ENCODE results near the gene AP2A2. TPM values are rescaled to one million over a fixed set of nuclear protein-coding genes. Genes with fewer than 3 reads are reported as not detected.
A peak's percentile ranks its signal among the peaks of the same experiment; 100 is the strongest.

AP2A2 gene
- total RNA-seq, 2 donors from 2014 or later: 51.6 to 75.1 TPM

GRCh38 chr11:1039481-1040427 lies 114.1 kb downstream of the AP2A2 start:
- ATAC-seq: no peak
- no peaks in the 10 kb centered on the region for H3K36me3 Mint-ChIP-seq
- H3K4me1 Mint-ChIP-seq (ENCODE audit: low read depth in 2 of 2): no peaks in the 10 kb centered on the region
- DNase-seq (ENCODE audit: low spot score): no peak
- no peak overlapping the region for H3K27ac Mint-ChIP-seq
- H3K9me3 Mint-ChIP-seq: no peaks in the 10 kb centered on the region
- H3K27me3 Mint-ChIP-seq: peaks cover 0 to 2% of the 10 kb centered on the region in 2 donors
- H3K4me3 Mint-ChIP-seq: no peak overlapping the region

GRCh38 chr11:1040428-1041148 lies 114.9 kb downstream of the AP2A2 start:
- ATAC-seq (no peak), DNase-seq (ENCODE audit: low spot score) (no peak)
- H3K4me3 Mint-ChIP-seq: no peak overlapping the region
- peaks cover 0 to 5% of the 10 kb centered on the region in 2 donors for H3K27me3 Mint-ChIP-seq
- H3K9me3 Mint-ChIP-seq: no peaks in the 10 kb centered on the region
- H3K27ac Mint-ChIP-seq: no peak overlapping the region
- H3K4me1 Mint-ChIP-seq (ENCODE audit: low read depth in 2 of 2): no peaks in the 10 kb centered on the region
- no peaks in the 10 kb centered on the region for H3K36me3 Mint-ChIP-seq

- Mint-ChIP-seq H3K4me3 (no peak overlapping the region), H3K4me1 (ENCODE audit: low read depth in 2 of 2) (peaks cover 0 to under 1% of the 10 kb centered on the region in 2 donors), H3K9me3 (no peaks in the 10 kb centered on the region), H3K36me3 (no peaks in the 10 kb centered on the region), H3K27me3 (peaks cover 0 to 5% of the 10 kb centered on the region in 2 donors), H3K27ac (no peak overlapping the region)
- DNase-seq (ENCODE audit: low spot score): no peak
- ATAC-seq: no peak
These were observed 115.4 kb downstream of the AP2A2 start for GRCh38 chr11:1041149-1041467.

GRCh38 chr11:1041471-1041870 lies 115.8 kb downstream of the AP2A2 start:
- Mint-ChIP-seq H3K27ac (no peak overlapping the region), H3K9me3 (no peaks in the 10 kb centered on the region), H3K27me3 (peaks cover 1 to 5% of the 10 kb centered on the region in 2 donors), H3K4me3 (no peak overlapping the region), H3K4me1 (ENCODE audit: low read depth in 2 of 2) (peaks cover 0 to 5% of the 10 kb centered on the region in 2 donors), H3K36me3 (no peaks in the 10 kb centered on the region)
- DNase-seq (ENCODE audit: low spot score) (no peak), ATAC-seq (no peak)

- Mint-ChIP-seq H3K4me1 (ENCODE audit: low read depth in 2 of 2) (peaks cover 3 to 8% of the 10 kb centered on the region in 2 donors), H3K9me3 (no peaks in the 10 kb centered on the region), H3K36me3 (no peaks in the 10 kb centered on the region), H3K27me3 (peaks cover 5 to 7% of the 10 kb centered on the region in 2 donors), H3K4me3 (no peak overlapping the region), H3K27ac (no peak overlapping the region)
- DNase-seq (ENCODE audit: low spot score): peak; percentile 58
- no peak for ATAC-seq
These were observed 116.4 kb downstream of the AP2A2 start for GRCh38 chr11:1041936-1042608.

- Mint-ChIP-seq H3K27ac (no peak overlapping the region), H3K4me3 (no peak overlapping the region), H3K4me1 (ENCODE audit: low read depth in 2 of 2) (peaks cover 5 to 9% of the 10 kb centered on the region in 2 donors), H3K36me3 (no peaks in the 10 kb centered on the region), H3K9me3 (no peaks in the 10 kb centered on the region), H3K27me3 (peaks cover 5 to 10% of the 10 kb centered on the region in 2 donors)
- ATAC-seq (no peak), DNase-seq (ENCODE audit: low spot score) (peak; percentile 56)
These were observed 117.2 kb downstream of the AP2A2 start for GRCh38 chr11:1042626-1043562.

GRCh38 chr11:1043563-1044096 lies 118.0 kb downstream of the AP2A2 start:
- no peaks in the 10 kb centered on the region for H3K9me3 Mint-ChIP-seq
- peaks cover 5 to 9% of the 10 kb centered on the region in 2 donors for H3K4me1 Mint-ChIP-seq (ENCODE audit: low read depth in 2 of 2)
- H3K4me3 Mint-ChIP-seq: no peak overlapping the region
- DNase-seq (ENCODE audit: low spot score): peak; percentile 51
- H3K27me3 Mint-ChIP-seq: peaks cover 7 to 10% of the 10 kb centered on the region in 2 donors
- no peak overlapping the region for H3K27ac Mint-ChIP-seq
- no peak for ATAC-seq
- H3K36me3 Mint-ChIP-seq: no peaks in the 10 kb centered on the region

GRCh38 chr11:1044160-1044559 lies 118.5 kb downstream of the AP2A2 start:
- Mint-ChIP-seq H3K4me1 (ENCODE audit: low read depth in 2 of 2) (peaks cover 5 to 9% of the 10 kb centered on the region in 2 donors), H3K27ac (no peak overlapping the region), H3K27me3 (peaks cover 7 to 10% of the 10 kb centered on the region in 2 donors), H3K4me3 (no peak overlapping the region), H3K9me3 (no peaks in the 10 kb centered on the region), H3K36me3 (no peaks in the 10 kb centered on the region)
- ATAC-seq (no peak), DNase-seq (ENCODE audit: low spot score) (no peak)

GRCh38 chr11:1047595-1048156 lies 122.0 kb downstream of the AP2A2 start:
- no peak for DNase-seq (ENCODE audit: low spot score)
- Mint-ChIP-seq H3K4me3 (no peak overlapping the region), H3K27me3 (peaks cover 7 to 10% of the 10 kb centered on the region in 2 donors), H3K4me1 (ENCODE audit: low read depth in 2 of 2) (peaks cover 5 to 11% of the 10 kb centered on the region in 2 donors), H3K9me3 (no peaks in the 10 kb centered on the region), H3K36me3 (no peaks in the 10 kb centered on the region), H3K27ac (no peak overlapping the region)
- no peak for ATAC-seq

GRCh38 chr11:1048375-1049070 lies 122.9 kb downstream of the AP2A2 start:
- DNase-seq (ENCODE audit: low spot score): peak; percentile 44
- H3K36me3 Mint-ChIP-seq: no peaks in the 10 kb centered on the region
- H3K27me3 Mint-ChIP-seq: peaks cover 7 to 10% of the 10 kb centered on the region in 2 donors
- no peak overlapping the region for H3K4me3 Mint-ChIP-seq
- H3K4me1 Mint-ChIP-seq (ENCODE audit: low read depth in 2 of 2): peaks cover 5 to 11% of the 10 kb centered on the region in 2 donors
- H3K27ac Mint-ChIP-seq: no peak overlapping the region
- no peak for ATAC-seq
- H3K9me3 Mint-ChIP-seq: no peaks in the 10 kb centered on the region

GRCh38 chr11:1049071-1049405 lies 123.4 kb downstream of the AP2A2 start:
- ATAC-seq: no peak
- Mint-ChIP-seq H3K27ac (no peak overlapping the region), H3K27me3 (peaks cover 6 to 10% of the 10 kb centered on the region in 2 donors), H3K9me3 (no peaks in the 10 kb centered on the region), H3K36me3 (no peaks in the 10 kb centered on the region), H3K4me3 (no peak overlapping the region), H3K4me1 (ENCODE audit: low read depth in 2 of 2) (peaks cover 5 to 11% of the 10 kb centered on the region in 2 donors)
- DNase-seq (ENCODE audit: low spot score): peak; percentile 51

- Mint-ChIP-seq H3K36me3 (no peaks in the 10 kb centered on the region), H3K27ac (no peak overlapping the region), H3K4me1 (ENCODE audit: low read depth in 2 of 2) (peaks cover 5 to 11% of the 10 kb centered on the region in 2 donors), H3K9me3 (no peaks in the 10 kb centered on the region), H3K27me3 (peaks cover 5 to 10% of the 10 kb centered on the region in 2 donors), H3K4me3 (no peak overlapping the region)
- no peak for ATAC-seq
- DNase-seq (ENCODE audit: low spot score): peak; percentile 51
These were observed 123.8 kb downstream of the AP2A2 start for GRCh38 chr11:1049431-1049891.

Data from natural killer cell treated with Interleukin-12 subunit alpha and Interleukin-12 subunit beta and Interleukin-15 and Interleukin-18, amount 100 ng/mL, for 72 hours (primary cell).